GM19397 (cell line): ENCODE results near the gene RBPJ.
"Not testable (repeated sequence)": the region's sequence is repeated elsewhere in the genome, so short reads cannot be mapped to it uniquely, and the experiment has no call there.

ENCODE experiments used
- ATAC-seq: cut with Tn5 transposase; IDR thresholded peaks from one replicate; pipeline ENCODE4 v1.9.1; 2021; ENCODE audit warnings: mild to moderate bottlenecking, moderate library complexity; ENCODE audit not compliant: unreplicated experiment

Gene RBPJ

DNA sequence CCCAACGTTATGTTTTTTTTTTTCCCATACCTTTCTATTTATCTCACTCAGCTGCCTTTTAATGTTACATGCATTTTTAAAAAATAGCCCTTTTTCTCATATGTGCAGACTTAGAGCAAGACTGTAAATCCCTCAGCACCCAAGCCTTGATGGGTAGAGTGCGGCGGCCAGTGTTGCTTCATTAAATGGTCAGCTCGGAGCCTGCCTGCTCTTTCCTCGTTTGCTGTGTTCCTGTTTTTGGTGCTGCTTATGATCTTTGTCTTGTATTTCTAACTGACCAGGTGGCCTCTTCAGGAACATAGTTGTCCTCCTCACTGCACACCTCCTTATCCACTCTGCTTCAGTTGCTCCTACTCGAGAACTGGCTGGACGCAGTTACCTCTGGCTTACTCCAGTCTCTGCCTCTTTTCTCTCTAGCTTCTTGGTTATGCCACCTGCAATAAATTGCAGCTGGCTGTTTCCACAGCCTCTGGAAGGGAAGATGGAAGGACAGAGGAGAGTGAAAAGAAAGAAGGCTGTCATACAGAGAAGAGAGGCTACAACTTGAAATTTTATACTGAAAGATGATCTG lies 10.7 kb downstream of the RBPJ start:
- ATAC-seq, result no peak

DNA sequence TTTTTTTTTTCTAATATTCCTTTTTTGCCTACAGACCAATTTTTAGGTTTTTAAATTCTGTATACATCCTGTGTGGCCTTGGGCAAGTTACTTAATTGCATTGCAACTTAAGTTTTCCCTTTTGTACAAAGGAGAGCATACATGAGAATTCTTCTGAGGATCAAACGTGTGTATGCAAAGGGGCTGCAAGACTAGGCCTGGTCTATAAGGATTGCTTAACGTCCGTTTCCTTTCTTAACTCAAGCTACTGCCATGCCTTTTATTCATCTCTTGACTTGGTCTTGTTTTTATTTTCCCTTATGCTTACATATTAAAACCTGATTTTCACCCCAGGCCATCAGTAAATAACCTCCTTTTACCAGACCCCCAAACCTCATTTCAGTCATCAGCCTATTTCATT lies 13.6 kb downstream of the RBPJ start:
- ATAC-seq, result no peak

DNA sequence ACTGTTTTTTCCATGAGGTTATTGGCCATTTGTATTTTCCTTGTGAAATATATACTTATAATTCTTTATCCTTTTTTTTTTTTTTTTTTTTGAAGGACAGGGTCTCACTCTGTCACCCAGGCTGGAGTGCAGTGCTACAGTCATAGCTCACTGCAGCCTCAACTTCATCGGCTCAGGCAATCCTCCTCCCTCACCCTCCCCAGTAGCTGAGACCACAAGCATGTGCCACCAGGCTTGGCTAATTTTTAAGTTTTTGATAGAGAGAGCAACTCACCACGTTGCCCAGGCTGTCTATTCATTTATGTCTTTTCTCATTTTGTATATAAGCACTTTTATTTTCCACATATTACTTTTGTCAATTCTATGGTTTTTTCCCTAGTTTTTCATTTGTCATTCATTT lies 16.8 kb downstream of the RBPJ start:
- no peak for ATAC-seq

DNA sequence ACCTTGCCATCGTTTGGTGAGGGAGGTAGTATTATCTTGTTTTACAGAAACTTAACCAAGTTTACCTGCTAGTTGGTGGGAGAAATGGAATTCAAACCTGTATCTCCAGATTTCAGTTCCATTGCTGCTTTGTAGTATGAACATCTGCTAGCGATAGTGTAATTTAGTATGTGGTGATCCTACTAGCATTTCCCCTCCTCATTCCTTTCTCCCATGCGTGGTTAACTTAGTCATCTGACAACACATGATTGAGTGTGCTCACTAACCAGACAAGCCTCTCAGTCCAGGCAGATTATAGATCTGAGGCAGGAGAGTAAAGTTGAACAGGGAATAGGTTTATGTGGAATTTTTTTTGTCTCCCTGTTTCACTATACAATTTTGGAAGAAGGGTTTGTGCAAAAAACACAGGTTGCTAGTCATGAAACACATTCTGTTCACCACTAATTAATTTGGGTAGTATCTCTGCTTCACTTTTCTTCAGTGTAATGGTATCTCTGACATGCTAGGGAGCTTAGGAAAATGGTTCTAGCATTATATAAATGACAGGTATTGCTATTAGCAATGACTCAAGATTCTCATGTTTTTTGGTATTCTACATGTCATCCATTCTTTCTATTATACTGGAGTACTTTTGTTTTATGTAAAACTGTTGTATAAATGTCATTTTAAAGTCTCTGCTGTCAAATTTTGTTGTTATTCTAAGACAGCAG lies 21.7 kb downstream of the RBPJ start:
- no peak for ATAC-seq

DNA sequence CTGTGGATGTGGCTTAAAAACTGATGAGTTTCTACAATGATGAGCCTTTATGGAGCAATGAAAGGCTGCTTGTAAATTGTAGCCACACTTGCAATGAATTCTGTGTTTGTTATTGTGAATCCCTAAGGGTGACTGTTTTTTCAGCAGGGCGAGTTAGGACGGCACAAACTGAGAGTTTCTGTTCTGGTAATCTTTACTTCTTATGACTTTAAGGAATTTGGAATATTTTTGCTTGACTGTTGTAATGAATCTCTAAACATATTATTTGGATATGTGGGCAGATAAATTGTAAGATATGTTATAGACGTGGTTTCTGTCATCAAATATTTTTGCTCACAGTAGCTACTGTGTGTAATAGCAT lies 22.2 kb downstream of the RBPJ start:
- no peak for ATAC-seq

DNA sequence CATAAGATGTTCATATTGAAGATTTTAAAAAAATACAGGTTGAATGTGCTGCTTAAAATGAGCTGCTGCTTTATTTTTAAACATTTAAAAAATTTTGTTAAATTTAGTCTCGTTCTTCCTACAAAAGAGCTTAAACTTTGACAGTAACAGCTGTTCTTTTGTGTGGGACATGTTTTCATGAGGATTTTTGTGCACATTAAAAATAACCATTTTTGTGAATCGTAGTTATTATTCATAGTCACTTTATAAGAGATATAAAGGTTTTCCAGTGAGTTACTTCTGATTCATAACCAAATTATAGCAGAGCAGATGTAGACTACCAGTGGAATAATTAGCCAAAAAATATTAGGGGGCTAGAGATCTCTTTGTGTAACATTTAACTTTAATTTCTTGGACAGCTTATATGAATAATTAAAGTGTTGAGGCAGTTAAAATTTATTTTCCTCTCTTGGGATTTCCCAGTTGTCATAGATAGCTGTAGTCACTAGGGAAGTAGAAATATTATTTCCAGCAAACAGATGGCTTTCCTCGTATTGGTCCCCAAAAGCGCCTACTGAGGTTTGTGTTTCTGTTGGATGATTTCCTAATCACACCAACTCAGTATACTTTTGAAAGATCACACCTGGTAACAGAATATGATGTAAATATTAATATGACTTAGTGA lies 24.2 kb downstream of the RBPJ start:
- no peak for ATAC-seq

DNA sequence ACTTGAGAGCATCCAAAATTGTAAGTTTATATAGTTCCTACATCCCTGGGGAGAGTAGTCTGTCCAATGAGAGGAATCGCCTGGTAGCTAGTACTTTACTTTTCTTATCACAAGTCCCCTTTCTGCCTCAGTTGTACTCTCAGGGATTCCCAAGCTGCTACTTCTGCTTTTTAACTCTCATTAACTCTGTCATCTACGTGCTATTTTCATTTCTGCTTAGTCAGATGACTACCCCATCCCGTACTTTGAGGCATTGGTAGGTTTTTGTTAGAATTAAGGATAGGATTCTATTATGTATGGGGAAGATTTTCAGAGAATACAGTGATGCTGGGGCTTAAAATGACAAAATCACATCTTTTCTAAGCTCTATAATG lies 24.7 kb downstream of the RBPJ start:
- ATAC-seq, result no peak

DNA sequence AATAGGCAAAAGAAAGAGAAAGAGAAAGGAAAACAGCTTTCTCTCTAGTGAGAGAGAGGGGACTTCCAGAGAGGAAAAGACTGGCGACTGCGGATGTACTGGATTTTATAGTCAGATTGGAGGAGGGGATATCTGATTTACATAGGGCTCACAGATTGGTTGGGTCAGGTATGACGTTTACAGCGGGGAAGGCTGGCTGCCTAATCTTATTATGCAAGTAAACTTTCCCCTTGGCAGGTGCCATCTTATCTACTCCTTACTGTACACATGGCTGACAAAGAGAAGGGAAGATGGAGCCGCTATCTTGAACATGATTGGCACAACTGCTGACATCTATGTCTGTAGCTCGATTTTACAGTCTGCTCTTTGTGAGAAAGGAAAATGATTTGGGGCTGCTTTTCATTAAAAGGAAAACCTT lies 25.4 kb downstream of the RBPJ start:
- ATAC-seq, result no peak

DNA sequence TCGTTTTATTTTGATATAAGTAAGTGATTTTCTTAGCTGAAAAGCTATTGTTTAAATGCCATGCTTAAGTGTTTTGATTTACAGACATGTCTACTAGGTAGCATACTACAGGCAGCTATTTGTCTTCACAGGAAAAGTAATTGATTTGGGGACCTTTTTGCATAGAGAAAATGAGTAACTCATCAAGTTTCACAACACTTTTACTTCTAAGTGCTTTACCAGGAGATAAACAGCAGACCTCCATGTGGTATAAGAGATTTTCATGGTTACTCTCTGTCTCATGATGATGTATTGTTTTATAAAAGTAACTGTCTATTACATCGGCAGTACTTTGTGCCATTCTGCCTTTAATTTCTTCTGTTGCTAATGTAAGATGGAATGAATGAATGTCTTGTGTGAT lies 28.7 kb downstream of the RBPJ start:
- ATAC-seq, result no peak

DNA sequence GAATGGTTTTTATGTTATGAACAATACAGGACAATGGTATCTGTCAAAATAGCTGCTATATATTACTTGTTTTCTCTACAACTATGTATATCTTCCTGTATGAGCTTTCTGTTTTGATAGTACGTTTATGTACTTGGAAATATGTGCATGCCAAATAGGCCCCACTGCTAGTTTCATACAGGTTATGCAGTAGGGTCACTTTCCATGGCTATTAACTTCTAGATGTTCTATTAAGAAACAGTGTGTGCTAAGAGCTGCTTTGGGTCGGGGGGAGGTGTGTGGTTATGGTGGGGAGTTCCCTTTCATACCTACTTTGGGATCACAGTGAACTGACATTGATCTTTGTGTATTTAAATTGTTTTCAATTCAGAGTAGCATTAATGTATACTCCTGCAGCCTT lies 30.9 kb downstream of the RBPJ start:
- ATAC-seq, result no peak

DNA sequence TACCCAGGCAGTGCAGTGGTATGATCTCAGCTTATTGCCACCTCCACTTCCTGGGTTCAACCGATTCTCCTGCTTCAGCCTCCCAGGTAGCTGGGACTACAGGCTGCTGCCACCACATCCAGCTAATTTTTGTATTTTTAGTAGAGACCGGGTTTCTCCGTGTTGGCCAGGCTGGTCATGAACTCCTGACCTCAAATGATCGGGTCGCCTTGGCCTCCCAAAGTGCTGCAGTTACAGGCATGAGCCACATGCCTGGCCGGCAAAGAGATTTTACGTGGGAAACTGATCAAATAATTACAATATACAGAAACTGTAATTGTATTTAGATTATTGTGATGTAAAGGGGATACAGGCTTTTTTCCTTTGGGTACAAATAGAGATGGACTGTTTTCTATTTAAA lies 33.7 kb downstream of the RBPJ start:
- ATAC-seq, result no peak

DNA sequence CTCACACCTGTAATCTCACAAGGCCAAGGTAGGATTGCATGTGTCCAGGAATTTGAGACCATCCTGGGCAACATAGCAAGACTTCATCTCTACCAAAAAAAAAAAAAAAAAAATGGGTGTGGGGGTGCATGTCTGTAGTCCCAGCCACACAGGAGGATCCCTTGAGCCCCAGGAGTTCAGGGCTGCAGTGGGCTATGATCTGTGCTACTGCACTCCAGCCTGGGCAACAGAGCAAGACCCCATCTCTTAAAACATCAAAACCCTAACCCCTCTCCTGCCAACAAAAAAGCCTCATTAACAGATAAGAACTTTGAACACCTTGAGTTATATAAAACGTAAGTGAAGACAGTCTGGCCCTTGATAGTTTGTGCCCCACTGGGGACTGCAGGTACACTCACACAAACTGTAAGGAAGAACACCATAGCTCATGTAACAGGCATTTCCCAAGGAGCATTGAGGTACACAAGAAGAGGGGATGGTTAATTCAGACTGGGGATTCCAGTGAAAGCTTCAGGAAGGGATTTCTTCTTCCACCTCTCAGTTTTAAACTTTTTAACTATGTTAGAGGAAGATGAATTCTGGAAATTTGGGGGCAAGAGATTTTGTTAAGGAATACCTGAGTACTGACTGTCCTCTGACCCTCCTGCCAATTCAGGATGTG lies 34.7 kb downstream of the RBPJ start:
- no peak for ATAC-seq

DNA sequence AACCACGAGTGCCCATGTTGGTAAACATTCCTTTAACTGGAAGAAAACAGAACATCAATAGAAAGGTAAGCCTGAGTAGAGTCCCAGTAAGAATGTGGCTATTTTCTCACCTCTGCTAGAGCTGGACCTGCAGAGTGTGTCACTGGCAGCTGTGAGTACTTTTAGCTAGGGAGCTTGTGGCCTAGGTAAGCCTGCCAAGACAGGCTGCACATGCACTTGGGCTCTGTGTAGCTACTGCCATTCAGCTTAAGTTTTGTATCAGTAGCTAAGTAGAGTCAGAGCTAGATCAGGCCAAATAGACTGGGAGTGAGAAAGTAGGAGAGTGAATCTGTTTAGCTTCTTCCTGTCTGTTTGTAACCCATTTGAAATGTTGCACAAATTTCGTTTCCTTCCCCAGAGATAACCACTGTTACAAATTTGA lies 35.3 kb downstream of the RBPJ start:
- no peak for ATAC-seq

DNA sequence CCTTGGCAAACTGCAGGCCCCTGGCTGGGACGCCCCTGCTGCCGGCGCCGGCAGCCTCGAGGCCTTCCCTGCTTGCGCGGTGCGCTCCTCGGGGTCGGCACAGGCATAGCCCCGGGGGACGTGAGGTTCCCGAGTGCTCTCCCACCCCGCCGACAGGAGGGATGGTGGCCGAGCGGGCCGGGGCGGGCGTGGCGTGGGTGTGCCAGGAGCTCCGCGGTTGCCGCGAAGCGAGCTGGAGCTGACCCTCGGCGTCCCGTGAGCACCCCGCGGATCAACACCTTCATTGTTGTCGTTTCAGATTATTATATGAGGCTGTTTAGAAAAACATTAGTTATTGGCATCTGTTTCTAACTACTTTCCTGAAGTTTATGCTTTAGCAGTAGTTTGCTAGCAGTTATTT lies 38.7 kb downstream of the RBPJ start:
- ATAC-seq, result not testable (repeated sequence)

DNA sequence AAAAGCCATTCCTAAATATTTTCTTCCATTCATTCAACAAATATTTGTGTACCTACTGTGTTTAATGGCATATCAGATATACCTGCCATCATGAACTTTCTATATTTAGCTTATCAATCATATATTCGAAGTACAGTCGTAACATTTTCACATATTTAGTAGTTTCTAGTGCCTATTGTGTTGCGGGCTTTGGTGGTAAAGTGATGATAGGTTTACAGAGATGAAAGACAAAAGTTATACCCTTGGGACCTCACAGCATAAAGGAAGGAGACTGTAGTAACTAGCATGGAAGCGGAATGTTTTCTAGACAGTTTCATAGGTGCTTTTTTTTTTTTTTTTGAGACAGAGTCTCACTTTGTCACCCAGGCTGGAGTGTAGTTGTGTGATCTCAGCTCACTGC lies 39.5 kb downstream of the RBPJ start:
- no peak for ATAC-seq

DNA sequence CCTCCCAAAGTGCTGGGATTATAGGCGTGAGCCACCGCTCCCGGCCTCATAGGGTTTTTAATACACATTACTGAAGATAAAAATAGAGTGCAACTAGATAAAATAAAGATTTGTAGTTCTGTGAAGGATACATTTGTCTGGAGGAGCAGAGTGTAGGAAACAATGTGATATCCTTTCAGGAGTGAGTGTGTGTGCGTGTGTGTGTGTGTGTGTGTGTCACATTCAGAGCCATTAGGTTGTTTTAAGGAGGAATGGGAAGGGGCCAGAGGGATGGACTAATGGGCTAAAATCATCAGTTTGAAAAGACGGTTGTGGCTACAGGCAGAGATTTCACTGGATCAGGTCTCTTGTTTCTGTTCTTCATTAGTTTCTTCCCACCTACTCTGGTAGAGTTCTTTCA lies 40.0 kb downstream of the RBPJ start:
- no peak for ATAC-seq

DNA sequence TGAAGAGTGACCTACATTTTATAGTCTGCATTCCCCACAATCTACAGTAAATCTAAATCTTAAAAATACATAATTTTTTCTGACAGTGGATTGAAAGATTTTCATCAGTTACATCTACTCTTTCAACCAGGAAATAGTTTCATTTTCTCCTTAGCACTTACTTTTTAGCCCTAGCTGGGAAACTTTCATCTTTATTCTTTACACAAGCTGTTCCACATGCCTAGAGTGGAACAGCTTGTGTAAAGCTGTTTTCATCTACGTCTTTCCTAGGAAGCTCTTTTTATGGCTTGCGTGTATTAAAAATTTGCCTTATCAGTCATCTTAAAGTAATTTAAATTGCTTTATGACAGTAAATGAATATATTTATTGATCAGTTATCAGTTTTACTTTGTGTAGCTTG lies 40.5 kb downstream of the RBPJ start:
- ATAC-seq, result no peak

DNA sequence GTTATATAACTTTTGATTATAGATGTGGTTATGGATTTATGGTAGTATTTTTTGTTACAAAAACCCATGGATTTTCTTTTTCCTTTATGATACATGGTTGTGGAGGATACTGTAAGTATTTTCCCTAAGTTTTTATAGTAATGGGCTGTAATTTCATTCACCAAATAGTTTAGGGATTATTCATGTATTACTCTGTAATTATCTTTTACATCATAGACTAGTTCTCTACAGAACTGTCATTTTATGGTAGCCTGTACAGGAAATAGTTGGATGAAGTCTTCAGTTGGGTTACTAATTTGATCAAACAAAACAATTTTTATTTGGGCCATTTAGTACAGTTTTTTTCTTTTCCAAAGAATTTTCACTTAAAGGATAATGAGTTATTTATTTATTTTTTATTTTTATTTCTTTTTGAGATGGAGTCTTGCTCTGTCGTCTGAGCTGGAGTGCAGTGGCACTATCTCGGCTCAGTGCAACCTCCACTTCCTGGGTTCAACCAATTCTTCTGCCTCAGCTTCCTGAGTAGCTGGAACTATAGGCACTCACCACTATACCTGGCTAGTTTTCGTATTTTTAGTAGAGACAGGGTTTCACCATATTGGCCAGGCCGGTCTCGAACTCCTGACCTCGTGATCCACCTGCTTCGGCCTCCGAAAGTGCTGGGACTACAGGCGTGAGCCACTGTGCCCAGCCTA lies 42.1 kb downstream of the RBPJ start:
- ATAC-seq, result no peak

DNA sequence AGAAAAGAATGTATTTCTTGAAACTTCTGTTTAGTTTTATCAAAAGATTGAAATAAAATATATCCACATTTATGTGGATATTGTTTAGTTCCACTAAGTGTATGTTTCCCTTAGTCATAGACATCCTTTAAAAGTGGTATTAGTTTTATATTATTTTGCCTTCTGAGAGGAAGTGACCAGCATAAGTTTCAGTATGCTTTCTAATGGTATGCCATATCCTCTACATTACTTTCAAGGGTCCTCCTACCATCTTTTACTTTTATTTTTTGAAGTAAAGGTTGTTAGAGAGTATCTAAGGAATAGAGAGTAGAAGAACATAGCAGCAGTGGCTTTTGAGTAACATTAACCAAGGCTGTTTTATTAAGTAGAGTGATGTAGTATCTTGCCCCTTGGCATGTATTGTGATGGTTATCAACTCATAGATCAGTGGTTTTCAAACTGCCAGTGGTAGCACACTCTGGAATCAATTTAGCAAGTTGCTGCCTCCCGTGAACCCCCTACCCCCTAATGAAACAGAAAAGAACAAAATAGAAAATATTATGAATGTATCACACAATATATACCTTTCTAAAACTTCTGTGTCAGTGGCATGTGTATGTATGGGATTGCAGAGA lies 44.8 kb downstream of the RBPJ start:
- no peak for ATAC-seq

DNA sequence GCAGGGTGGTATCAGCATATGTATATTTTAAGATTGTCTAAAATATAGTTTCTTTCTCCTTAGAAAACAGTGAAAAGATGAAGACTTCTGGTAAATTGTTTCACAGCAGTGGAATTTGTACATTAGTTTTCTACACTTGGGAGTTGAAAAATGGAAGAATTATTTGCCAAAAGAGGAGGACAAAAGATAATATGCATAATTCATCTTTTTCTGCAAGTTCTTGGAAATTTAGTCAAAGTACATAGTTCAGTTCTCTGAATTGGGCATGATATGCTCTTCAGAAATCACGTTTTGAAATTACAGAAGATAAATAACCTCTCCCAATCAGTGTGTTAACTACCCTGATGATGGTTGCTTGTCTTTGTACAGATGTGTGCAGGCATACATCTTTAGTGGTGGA lies 47.0 kb downstream of the RBPJ start:
- no peak for ATAC-seq

DNA sequence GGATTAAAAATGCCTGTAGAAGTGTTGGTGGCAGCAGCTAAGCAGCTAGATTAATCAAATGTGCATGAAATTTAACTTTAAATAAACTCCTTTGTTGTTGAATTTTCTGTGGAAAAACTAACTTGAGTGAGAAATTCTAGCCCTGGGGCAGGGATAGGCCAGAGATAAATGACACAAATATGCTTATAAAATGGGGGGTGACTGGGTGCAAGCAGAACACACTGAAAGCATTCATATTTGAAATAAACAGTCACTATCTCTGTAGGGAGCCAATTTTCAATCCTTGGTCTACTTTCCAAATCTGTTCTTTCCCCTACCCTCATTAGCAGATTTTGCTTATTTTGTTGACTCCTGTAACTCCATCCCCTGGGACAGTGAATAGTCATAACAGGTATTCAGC lies 47.9 kb downstream of the RBPJ start:
- ATAC-seq, result no peak
